ENCODE measurements around the gene CDC73. TPM values are rescaled to one million over a fixed set of nuclear protein-coding genes. Genes with fewer than 3 reads are reported as not detected.
A peak's percentile ranks its signal among the peaks of the same experiment; 100 is the strongest.
"Not testable (repeated sequence)": the region's sequence is repeated elsewhere in the genome, so short reads cannot be mapped to it uniquely, and the experiment has no call there.

The CDC73 gene
- total RNA-seq, 2 donors from 2014 or later, result 71.8 to 76.5 TPM

DNA sequence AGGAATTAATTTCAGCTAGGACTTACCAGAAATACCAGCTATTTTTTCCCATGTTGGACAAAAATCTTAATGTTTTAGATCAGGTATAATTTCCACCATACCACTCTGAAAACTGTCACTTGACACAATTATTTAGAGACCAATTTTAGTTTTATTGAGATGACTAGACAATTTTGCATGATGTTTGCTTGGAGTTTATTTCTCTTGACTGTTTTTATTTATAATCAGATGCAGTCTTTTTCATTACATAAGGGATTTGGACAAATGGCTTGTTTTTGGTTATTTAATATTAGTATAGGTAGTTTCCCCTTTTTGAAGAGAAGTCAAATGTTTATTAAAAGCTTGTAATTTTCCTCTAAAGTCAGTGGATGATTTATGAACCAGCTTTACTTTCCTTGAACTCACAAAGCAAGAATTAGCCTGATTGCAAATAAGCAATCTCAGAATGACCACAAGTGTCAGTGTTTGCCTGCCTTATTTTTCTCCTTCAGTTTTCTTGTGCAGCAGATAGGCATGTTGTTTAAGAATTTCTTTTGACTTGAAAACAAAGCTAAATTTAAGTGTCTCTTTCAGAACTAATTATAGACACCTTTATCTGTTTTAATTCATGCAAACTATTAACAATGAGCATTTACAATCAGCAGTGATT lies 68.4 kb downstream of the CDC73 start:
- Mint-ChIP-seq H3K27me3 (no peaks in the 10 kb centered on the region), H3K36me3 (no peaks in the 10 kb centered on the region), H3K4me1 (ENCODE audit: low read depth in 2 of 2) (peaks cover 20 to 25% of the 10 kb centered on the region in 2 donors), H3K27ac (no peak overlapping the region), H3K4me3 (no peak overlapping the region), H3K9me3 (no peaks in the 10 kb centered on the region)
- no peak for DNase-seq (ENCODE audit: low spot score)
- ATAC-seq, result no peak

DNA sequence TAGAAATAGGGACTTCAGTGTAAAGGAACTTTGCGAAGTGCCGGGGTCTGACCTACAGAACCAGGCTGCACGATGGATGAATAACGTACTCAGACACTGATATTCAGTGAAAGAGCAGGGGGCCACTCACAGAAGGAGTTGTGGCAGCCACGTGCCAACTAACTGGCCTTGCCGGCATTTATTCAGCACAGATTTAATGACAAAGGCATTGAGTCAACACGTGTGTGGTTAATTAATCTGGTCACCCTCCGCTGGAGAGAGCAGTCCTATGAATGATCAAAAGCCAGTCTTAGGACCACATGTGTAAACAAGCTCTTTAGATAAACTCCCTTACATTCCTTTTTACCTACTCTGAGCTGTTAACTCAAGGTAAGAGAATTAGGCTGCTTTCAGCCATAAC lies 70.8 kb downstream of the CDC73 start:
- no peak overlapping the region for H3K4me3 Mint-ChIP-seq
- ATAC-seq, result no peak
- no peak overlapping the region for H3K27ac Mint-ChIP-seq
- no peaks in the 10 kb centered on the region for H3K9me3 Mint-ChIP-seq
- DNase-seq (ENCODE audit: low spot score), result no peak
- H3K36me3 Mint-ChIP-seq, result no peaks in the 10 kb centered on the region
- peaks cover 17 to 23% of the 10 kb centered on the region in 2 donors for H3K4me1 Mint-ChIP-seq (ENCODE audit: low read depth in 2 of 2)
- H3K27me3 Mint-ChIP-seq, result no peaks in the 10 kb centered on the region

- Mint-ChIP-seq H3K36me3 (no peaks in the 10 kb centered on the region), H3K27me3 (no peaks in the 10 kb centered on the region), H3K9me3 (no peaks in the 10 kb centered on the region), H3K27ac (no peak overlapping the region), H3K4me1 (ENCODE audit: low read depth in 2 of 2) (peaks cover 26 to 28% of the 10 kb centered on the region in 2 donors), H3K4me3 (no peak overlapping the region)
- DNase-seq (ENCODE audit: low spot score) (no peak), ATAC-seq (no peak)
Measured at GRCh38 chr1:193199940-193200339, 78.1 kb downstream of the CDC73 start.

GRCh38 chr1:193201021-193201420 lies 79.2 kb downstream of the CDC73 start:
- H3K4me1 Mint-ChIP-seq (ENCODE audit: low read depth in 2 of 2), result peaks cover 21 to 25% of the 10 kb centered on the region in 2 donors
- H3K27ac Mint-ChIP-seq, result peak overlapping the region in 1 of 2 donors; percentile 7
- H3K4me3 Mint-ChIP-seq, result no peak overlapping the region
- H3K36me3 Mint-ChIP-seq, result peaks cover 10% of the 10 kb centered on the region
- DNase-seq (ENCODE audit: low spot score) (no peak), ATAC-seq (no peak)
- peaks cover 2% of the 10 kb centered on the region for H3K9me3 Mint-ChIP-seq
- H3K27me3 Mint-ChIP-seq, result no peaks in the 10 kb centered on the region

DNA sequence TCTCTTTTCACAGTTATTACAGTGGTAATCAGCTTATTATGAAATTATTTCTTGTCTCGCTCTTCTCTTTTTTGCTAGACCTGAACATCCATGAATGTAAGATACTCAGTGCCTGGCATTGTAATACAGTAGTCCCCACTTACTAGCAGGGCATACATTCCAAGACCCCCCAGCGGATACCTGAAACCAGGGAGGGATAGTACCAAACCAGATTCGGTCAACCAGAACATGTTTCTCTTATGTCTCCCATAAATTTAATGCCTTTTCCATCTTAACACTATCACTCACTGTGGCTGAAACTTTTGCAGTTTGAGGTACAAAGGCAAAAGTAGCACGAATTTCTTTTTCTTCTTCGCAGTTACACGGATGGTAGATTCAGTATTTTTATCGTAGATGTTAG lies 89.2 kb downstream of the CDC73 start:
- Mint-ChIP-seq H3K4me3 (no peak overlapping the region), H3K27me3 (no peaks in the 10 kb centered on the region), H3K36me3 (peaks cover 29% of the 10 kb centered on the region), H3K27ac (peak overlapping the region in 1 of 2 donors; percentile 49), H3K9me3 (peaks cover 11% of the 10 kb centered on the region), H3K4me1 (ENCODE audit: low read depth in 2 of 2) (peaks cover 15 to 16% of the 10 kb centered on the region in 2 donors)
- no peak for ATAC-seq
- no peak for DNase-seq (ENCODE audit: low spot score)

DNA sequence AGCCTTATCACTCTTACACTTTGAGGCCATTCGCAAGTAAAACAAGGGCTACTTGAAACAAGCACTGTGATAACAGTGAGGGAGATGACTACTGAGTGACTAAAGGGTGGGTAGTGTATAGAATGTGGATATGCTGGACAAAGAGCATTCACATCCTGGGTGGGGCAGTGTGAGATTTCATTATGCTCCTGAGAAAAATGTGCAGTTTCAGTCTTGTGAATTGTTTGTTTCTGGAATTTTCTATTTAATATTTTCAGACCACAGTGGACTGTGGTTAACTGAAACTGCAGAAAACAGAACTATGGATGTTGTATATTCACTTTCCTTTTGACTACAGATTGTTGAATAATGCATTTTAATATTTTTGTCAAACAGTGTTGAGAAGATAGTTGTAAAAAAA lies 89.7 kb downstream of the CDC73 start:
- peak; percentile 57 to 59 for ATAC-seq
- Mint-ChIP-seq H3K4me3 (no peak overlapping the region), H3K36me3 (peaks cover 29% of the 10 kb centered on the region), H3K4me1 (ENCODE audit: low read depth in 2 of 2) (peaks cover 15 to 16% of the 10 kb centered on the region in 2 donors), H3K27ac (peak overlapping the region in 1 of 2 donors; percentile 49), H3K27me3 (no peaks in the 10 kb centered on the region), H3K9me3 (peaks cover 6% of the 10 kb centered on the region)
- DNase-seq (ENCODE audit: low spot score), result no peak

DNA sequence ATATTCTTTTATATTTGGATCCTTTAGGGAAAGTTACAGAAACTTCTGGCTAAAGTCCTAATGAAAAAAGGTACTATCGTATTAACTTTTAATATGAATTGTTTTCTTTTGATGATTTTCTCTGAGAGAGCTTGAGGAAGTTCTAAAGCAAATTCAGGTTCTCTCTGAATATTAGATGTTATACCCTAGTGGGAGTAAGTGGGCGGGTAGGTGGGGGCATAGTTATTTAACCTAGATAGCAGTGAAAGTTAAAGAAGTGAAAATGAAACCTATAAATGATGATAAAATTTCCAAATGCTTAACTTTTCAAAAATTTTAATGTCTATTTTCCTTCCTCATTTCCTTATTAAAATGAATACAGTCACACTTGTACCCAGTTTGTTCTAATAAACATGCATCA lies 90.8 kb downstream of the CDC73 start:
- no peak overlapping the region for H3K4me3 Mint-ChIP-seq
- peaks cover 2% of the 10 kb centered on the region for H3K9me3 Mint-ChIP-seq
- no peaks in the 10 kb centered on the region for H3K27me3 Mint-ChIP-seq
- peaks cover 21% of the 10 kb centered on the region for H3K36me3 Mint-ChIP-seq
- DNase-seq (ENCODE audit: low spot score), result no peak
- ATAC-seq, result no peak
- H3K27ac Mint-ChIP-seq, result no peak overlapping the region
- peaks cover 15 to 16% of the 10 kb centered on the region in 2 donors for H3K4me1 Mint-ChIP-seq (ENCODE audit: low read depth in 2 of 2)

DNA sequence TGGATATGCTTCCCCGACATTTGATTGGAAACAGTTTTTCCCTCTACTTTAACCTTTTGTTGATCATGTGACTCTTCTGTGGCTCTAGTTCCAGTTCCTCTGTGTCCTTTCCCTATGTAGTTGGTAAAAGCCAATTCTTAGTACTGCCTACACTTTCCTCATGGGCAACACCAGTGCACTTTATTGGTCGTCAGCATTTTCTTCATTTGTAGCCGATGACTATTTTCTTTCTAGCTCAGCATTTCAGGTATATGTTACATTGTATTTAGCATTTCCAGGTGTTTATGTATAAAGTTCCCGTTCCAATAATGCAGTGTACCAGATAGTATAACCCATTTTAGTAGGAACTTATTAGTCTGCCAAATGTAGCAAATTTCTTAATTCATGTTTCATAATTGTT lies 92.2 kb downstream of the CDC73 start:
- Mint-ChIP-seq H3K4me1 (ENCODE audit: low read depth in 2 of 2) (peaks cover 12 to 16% of the 10 kb centered on the region in 2 donors), H3K4me3 (no peak overlapping the region), H3K27me3 (no peaks in the 10 kb centered on the region), H3K27ac (no peak overlapping the region), H3K9me3 (no peaks in the 10 kb centered on the region), H3K36me3 (peaks cover 9% of the 10 kb centered on the region)
- ATAC-seq (no peak), DNase-seq (ENCODE audit: low spot score) (no peak)

DNA sequence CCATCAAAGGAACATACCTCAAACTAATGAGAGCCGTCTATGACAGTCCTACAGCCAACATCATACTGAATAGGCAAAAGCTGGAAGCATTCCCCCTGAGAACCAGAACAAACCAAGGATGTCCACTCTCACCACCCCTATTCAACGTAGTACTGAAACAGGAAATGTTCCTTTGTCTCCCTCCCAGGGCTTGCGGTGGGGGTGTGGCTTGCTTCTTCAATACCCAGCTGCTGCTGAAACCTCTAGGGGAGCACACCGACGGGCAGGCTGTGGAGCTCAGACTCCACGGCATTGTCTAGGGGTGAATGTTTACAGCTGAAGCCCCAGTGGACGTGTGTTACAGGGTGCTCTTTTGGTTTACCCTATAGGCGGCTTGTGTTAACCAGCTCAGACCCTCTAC lies 95.1 kb downstream of the CDC73 start:
- Mint-ChIP-seq H3K27ac (no peak overlapping the region), H3K36me3 (peaks cover 13% of the 10 kb centered on the region), H3K4me3 (no peak overlapping the region), H3K9me3 (no peaks in the 10 kb centered on the region), H3K27me3 (no peaks in the 10 kb centered on the region), H3K4me1 (ENCODE audit: low read depth in 2 of 2) (peaks cover 0 to 3% of the 10 kb centered on the region in 2 donors)
- ATAC-seq, result no peak
- DNase-seq (ENCODE audit: low spot score), result no peak

GRCh38 chr1:193219391-193219790 lies 97.6 kb downstream of the CDC73 start:
- peaks cover 13% of the 10 kb centered on the region for H3K36me3 Mint-ChIP-seq
- ATAC-seq, result no peak

GRCh38 chr1:193221651-193222050 lies 99.8 kb downstream of the CDC73 start:
- H3K4me1 Mint-ChIP-seq (ENCODE audit: low read depth in 2 of 2), result peaks cover 7 to 22% of the 10 kb centered on the region in 2 donors

More at GRCh38 chr1:193219391-193219790, 97.6 kb downstream of the CDC73 start:
- peaks cover 0 to 6% of the 10 kb centered on the region in 2 donors for H3K4me1 Mint-ChIP-seq (ENCODE audit: low read depth in 2 of 2)
- no peak for DNase-seq (ENCODE audit: low spot score)
- no peak overlapping the region for H3K27ac Mint-ChIP-seq
- no peak overlapping the region for H3K4me3 Mint-ChIP-seq
- H3K27me3 Mint-ChIP-seq, result no peaks in the 10 kb centered on the region
- H3K9me3 Mint-ChIP-seq, result no peaks in the 10 kb centered on the region

DNA sequence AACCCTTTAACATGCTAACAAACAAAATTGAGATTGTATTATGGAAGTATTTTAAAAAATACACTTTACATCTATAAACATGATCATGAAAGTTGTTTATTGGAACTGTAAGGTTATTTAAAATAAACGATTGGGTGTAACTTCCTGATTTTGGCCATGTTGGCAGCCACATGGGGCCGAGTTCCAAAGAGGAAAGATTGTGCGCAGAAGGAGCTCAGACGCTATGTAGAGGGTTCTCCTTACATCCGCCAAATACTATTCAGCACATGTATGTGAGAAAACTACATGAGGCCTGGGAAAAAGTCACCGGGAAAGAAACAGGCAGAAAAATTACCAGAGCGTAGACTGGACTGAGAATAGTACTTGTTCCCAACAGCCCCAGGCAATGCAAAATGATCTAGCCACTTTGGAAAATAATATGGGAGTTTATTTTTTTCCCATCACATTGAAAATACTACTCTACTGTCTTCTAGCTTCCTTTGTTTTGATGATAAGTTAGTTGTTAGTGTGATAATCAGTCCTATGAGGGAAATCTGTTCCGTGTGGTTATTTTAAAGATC lies 100.3 kb downstream of the CDC73 start:
- no peak for ATAC-seq
- H3K4me1 Mint-ChIP-seq (ENCODE audit: low read depth in 2 of 2), result peaks cover 7 to 27% of the 10 kb centered on the region in 2 donors
- peaks cover 4% of the 10 kb centered on the region for H3K36me3 Mint-ChIP-seq
- no peaks in the 10 kb centered on the region for H3K9me3 Mint-ChIP-seq
- no peak overlapping the region for H3K4me3 Mint-ChIP-seq
- no peak overlapping the region for H3K27ac Mint-ChIP-seq
- no peaks in the 10 kb centered on the region for H3K27me3 Mint-ChIP-seq
- DNase-seq (ENCODE audit: low spot score), result no peak

More at GRCh38 chr1:193221651-193222050, 99.8 kb downstream of the CDC73 start:
- no peaks in the 10 kb centered on the region for H3K27me3 Mint-ChIP-seq
- peaks cover 4% of the 10 kb centered on the region for H3K36me3 Mint-ChIP-seq
- H3K27ac Mint-ChIP-seq, result no peak overlapping the region
- DNase-seq (ENCODE audit: low spot score), result no peak
- no peak overlapping the region for H3K4me3 Mint-ChIP-seq
- ATAC-seq, result no peak
- H3K9me3 Mint-ChIP-seq, result no peaks in the 10 kb centered on the region

- H3K27ac Mint-ChIP-seq, result no peak overlapping the region
- H3K9me3 Mint-ChIP-seq, result no peaks in the 10 kb centered on the region
- H3K27me3 Mint-ChIP-seq, result no peaks in the 10 kb centered on the region
- DNase-seq (ENCODE audit: low spot score) (no peak), ATAC-seq (no peak)
- no peak overlapping the region for H3K4me3 Mint-ChIP-seq
- H3K4me1 Mint-ChIP-seq (ENCODE audit: low read depth in 2 of 2), result peaks cover 7 to 21% of the 10 kb centered on the region in 2 donors
- H3K36me3 Mint-ChIP-seq, result no peaks in the 10 kb centered on the region
Measured at GRCh38 chr1:193229136-193229535, 107.3 kb downstream of the CDC73 start.

DNA sequence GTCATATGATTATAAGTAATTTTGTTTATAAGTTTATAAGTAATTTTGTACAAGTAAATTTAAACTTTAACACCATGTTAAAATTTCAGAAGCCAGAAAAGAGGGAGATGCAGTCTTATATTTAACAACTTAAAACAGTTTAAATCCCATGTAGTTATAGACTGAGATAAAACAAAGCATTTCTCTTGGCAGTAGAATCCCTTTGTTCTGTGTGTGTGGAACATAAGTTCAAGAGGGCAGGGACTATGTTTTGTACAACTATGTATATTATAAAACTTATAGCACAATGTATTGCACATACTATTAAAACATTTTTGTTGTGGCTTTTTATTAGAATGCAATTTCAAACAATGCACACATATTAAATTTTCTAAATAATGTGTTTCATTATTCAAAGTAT lies 109.3 kb downstream of the CDC73 start:
- H3K4me1 Mint-ChIP-seq (ENCODE audit: low read depth in 2 of 2), result peaks cover 3 to 13% of the 10 kb centered on the region in 2 donors
- not testable (repeated sequence) for H3K36me3 Mint-ChIP-seq; H3K9me3 Mint-ChIP-seq; DNase-seq (ENCODE audit: low spot score); ATAC-seq; H3K27ac Mint-ChIP-seq; H3K27me3 Mint-ChIP-seq; H3K4me3 Mint-ChIP-seq

All from natural killer cell treated with Interleukin-12 subunit alpha and Interleukin-12 subunit beta and Interleukin-15 and Interleukin-18, amount 100 ng/mL, for 72 hours (primary cell).